ENCODE results near the gene CATSPERZ.

The CATSPERZ gene

DNA sequence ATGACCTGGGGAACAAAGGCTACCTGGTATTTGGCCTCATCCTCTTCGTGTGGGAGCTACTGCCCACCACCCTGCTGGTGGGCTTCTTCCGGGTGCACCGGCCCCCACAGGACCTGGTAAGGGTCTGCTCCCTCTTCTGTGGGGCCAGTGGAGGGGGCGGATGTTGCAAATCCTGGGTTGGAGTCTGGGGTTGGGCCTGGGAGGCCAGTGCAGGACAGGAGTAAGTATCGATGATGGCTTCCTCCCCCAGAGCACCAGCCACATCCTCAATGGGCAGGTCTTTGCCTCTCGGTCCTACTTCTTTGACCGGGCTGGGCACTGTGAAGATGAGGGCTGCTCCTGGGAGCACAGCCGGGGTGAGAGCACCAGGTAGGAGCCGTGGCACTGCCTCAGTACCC is 11.8 kb upstream of the CATSPERZ start:
- TF ChIP-seq, protein P1, sequence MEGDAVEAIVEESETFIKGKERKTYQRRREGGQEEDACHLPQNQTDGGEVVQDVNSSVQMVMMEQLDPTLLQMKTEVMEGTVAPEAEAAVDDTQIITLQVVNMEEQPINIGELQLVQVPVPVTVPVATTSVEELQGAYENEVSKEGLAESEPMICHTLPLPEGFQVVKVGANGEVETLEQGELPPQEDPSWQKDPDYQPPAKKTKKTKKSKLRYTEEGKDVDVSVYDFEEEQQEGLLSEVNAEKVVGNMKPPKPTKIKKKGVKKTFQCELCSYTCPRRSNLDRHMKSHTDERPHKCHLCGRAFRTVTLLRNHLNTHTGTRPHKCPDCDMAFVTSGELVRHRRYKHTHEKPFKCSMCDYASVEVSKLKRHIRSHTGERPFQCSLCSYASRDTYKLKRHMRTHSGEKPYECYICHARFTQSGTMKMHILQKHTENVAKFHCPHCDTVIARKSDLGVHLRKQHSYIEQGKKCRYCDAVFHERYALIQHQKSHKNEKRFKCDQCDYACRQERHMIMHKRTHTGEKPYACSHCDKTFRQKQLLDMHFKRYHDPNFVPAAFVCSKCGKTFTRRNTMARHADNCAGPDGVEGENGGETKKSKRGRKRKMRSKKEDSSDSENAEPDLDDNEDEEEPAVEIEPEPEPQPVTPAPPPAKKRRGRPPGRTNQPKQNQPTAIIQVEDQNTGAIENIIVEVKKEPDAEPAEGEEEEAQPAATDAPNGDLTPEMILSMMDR (IDR thresholded peaks at IDR 0.05; ENCODE audit: insufficient read depth, missing control alignments): no peak
- FAIRE-seq (no peak), DNase-seq (ENCODE audit: insufficient read length, low spot score) (no peak)

DNA sequence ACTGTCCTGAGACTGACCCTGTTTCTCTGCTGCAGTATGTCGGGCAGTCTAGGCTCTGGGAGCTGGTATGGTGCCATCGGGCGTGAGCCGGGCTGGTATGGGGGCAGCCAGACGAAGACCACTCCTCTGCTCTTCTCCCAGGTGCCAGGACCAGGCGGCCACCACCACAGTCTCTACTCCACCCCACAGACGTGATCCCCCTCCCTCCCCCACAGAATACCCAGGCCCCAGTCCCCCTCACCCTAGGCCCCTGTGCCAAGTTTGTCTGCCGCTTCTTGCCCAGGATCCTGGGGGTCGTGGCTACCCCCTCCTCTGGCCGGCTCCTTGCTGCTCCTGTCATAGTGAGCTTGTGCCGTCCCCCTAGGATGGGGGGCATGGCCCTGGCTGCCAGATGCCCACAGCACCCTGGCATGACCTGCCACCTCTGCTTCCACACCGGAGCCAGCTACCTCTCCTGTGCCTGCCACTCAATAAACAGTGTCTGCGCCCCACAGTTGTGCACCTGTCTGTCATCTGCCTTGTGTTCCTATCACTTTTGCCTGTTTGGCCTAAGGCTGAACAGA is 11.1 kb upstream of the CATSPERZ start:
- TF ChIP-seq, protein P1 (IDR thresholded peaks at IDR 0.05; ENCODE audit: insufficient read depth, missing control alignments): no peak
- DNase-seq (ENCODE audit: insufficient read length, low spot score): no peak
- FAIRE-seq: no peak

DNA sequence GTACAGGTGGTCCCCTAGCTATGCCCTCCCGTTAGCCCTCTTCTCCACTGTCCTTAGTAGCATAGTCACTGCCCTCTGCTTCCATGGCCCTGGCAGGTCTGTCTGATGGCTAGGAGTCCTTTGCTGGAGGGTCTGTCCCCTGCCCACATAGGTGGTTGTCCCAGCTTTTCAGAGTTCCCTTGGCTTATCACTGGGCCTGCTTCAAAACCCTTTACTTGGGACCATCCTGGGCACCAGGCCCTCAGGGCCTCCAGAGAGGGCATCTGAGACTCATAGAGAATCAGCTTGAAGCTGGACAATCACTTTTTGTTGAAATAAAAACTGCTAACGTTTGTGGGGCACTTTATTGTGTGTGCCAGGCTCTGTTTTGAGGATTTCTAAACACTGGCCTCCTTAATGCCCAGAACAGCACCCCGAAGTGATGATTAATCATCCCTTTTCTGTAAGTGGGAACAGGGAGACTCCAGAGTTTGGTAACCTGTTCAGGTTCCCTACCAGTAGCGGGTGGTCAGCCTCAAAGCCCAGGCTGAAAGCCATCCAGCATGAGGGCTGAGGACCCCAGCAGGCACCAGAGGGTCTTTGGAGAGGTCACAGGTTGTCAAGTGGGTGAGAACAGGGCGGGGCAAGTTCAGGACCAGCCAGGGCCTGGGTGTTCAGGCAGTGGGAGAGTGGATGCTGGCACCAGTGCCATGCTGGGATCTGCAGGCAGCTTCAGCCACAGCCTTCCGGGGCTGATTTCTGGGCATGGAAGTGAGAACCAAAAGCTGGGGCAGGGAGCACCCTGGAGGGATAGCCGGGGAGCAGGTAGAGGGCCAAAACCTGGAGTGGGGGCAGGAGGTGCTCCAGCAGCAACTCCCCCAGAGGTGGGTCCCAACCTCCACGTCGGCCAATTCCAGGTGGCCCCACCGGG is 9.6 kb upstream of the CATSPERZ start:
- no peak for DNase-seq (ENCODE audit: insufficient read length, low spot score)
- TF ChIP-seq, protein P1 (IDR thresholded peaks at IDR 0.05; ENCODE audit: insufficient read depth, missing control alignments): no peak
- no peak for FAIRE-seq

DNA sequence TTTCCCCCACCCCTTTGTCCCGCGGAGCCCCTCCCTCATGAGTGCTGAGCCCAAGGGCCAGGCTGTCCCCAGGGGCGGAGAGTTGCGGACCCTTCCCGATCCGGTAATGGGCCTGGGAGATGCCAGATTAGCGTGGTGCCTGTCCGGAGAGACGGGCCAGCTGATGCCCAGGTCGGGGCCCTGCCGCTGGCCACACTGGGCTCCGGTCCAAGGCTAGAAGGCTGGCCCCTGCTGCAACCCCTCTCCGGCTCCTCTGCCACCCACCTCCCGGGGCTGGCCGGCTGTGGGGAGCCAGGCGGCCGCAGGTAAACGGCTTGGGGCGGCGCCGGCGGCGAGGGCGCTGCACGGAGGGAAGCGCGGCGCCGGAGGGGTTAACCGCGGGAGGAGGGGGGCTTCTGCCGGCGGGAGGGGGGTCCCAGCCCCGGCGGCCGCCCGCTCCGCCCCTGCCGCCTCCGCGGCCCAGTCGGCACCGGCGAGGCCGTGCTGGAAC is 8.9 kb upstream of the CATSPERZ start, which contains the start of gene KCNK4:
KCNK4 (plus strand) TSS at position 41 of the 490 bp plus-strand sequence. CDS start 1,717 bp downstream, outside the sequence.
- TF ChIP-seq, protein P1 (IDR thresholded peaks at IDR 0.05; ENCODE audit: insufficient read depth, missing control alignments): no peak
- FAIRE-seq (no peak), DNase-seq (ENCODE audit: insufficient read length, low spot score) (no peak)

DNA sequence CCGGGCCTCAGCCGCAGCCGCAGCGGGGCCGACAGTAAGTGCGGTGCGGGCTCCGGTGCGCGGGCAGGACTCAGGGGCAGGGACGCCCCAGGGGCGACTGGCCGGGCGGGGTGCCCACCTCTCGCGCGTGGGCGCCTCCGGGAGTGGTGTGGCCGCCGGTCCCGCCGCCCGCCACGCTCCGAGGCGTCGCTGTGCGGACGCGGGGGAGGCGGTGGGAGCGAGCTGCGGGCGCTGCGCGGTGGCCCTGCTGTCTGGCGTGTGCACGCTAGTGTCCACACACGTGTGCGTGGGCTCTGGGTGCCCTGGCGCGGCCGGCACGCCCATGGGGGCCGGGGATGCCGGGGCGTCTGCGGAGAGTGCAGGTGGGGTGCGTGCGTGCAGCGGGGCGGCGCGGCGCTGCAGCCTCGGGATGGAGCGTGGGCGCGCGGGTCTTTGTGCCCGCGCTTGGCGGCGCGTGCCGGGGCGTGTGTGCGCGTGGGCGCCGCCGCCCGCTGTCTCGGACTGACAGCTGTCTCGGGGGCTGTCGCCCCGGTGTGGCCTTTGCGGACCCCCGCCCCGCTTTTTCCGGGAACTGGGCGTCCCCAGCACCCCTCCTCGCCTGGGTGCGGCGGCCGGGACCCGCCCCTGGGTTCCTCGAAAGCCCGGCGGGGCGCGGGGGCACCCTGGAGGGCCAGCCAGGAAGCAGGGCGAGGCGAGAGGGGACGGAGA is 8.3 kb upstream of the CATSPERZ start:
- TF ChIP-seq, protein P1 (IDR thresholded peaks at IDR 0.05; ENCODE audit: insufficient read depth, missing control alignments): no peak
- no peak for DNase-seq (ENCODE audit: insufficient read length, low spot score)
- no peak for FAIRE-seq

DNA sequence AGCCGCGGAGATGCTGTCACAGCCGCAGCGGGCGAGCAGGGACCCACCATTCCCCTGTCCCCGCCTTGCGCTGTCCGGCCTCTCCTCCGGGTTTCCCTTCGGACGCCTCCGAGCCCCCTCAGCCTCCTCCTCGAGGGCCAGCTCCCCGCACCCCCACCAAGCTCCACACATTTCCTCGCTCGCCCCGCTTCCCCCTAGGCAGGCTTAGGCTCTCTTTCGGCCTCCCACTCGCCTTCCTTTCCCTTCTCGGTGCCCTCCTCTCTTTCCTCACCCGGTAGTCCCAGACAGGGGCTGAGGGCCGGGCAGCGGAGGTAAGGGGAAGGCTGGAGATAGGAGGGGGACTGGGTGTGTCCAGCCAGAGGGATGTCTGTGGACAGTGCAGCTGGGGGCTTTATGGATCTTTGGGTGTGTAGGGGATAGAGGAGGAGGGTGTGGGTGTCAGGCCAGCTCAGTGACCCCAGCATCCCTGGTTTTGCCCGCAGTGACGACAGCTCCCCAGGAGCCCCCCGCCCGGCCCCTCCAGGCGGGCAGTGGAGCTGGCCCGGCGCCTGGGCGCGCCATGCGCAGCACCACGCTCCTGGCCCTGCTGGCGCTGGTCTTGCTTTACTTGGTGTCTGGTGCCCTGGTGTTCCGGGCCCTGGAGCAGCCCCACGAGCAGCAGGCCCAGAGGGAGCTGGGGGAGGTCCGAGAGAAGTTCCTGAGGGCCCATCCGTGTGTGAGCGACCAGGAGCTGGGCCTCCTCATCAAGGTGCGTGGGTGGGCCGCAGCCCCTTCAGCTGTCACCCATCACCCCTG is 7.5 kb upstream of the CATSPERZ start:
- DNase-seq (ENCODE audit: insufficient read length, low spot score) (no peak), FAIRE-seq (no peak)
- TF ChIP-seq, protein P1 (IDR thresholded peaks at IDR 0.05; ENCODE audit: insufficient read depth, missing control alignments): no peak

Measured in D721Med (cell line).